ENCODE data around the gene DPF1.

DNA sequence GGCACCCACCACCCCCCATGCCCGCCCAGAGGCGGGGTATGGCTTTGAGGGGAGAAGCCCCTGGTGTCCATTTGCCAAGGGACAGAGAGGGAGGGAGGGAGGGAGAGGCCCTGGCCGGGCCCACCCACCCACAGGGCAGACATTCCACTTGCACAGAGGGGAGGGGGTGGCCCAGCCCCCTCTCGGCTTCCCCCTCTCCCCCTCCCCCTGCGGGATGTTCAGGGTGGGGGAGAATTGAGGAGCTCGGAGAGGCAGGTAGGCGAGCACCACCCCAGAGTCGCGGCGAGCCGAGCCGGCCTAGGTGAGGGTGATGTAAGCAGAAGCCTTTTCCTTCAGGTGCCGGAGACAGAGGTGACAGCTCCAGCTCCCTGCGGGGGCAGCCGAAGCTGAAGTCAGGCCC lies 12.3 kb downstream of the DPF1 start:
- TF ChIP-seq POLR2A (IDR thresholded peaks at IDR 0.05; ENCODE audit: low read length) (no peak), GATA1 (IDR thresholded peaks at IDR 0.05; ENCODE audit: low read depth, low read length) (no peak)

All from erythroblast (primary cell).